Cardiac muscle cell (in vitro differentiated cells and primary cell): ENCODE results near the gene PTPN7. TPM values are rescaled to one million over a fixed set of nuclear protein-coding genes. Genes with fewer than 3 reads are reported as not detected.

Experiments used
- DNase-seq, 2 donors: peaks; one replicate each; pipeline versions ENCODE4 v3.0.0 to v3.0.0-alpha.2; 2010 to 2017; ENCODE audit warnings: low read depth in 1 of 2, low spot score in 1 of 2
- H3K27ac ChIP-seq: fragments of 200-600 bp; sonication (generic); 2 replicates; pipeline ENCODE4 v1.5.1; 2016
- H3K27me3 ChIP-seq: fragments of 200-600 bp; sonication (generic); 2 replicates; pipeline ENCODE4 v1.6.0; 2016; ENCODE audit warnings: control low read depth
- H3K36me3 ChIP-seq: fragments of 200-600 bp; sonication (generic); 2 replicates; pipeline ENCODE4 v1.5.1; 2016; ENCODE audit warnings: control low read depth
- H3K4me1 ChIP-seq: fragments of 200-600 bp; sonication (generic); 2 replicates; pipeline ENCODE4 v1.8.1; 2017; ENCODE audit warnings: low read depth, mild to moderate bottlenecking, mixed run types
- H3K4me3 ChIP-seq: fragments of 200-600 bp; sonication (generic); 2 replicates; pipeline ENCODE4 v1.5.1; 2016; ENCODE audit warnings: mild to moderate bottlenecking
- H3K9me3 ChIP-seq: fragments of 200-600 bp; sonication (generic); 2 replicates; pipeline ENCODE4 v1.5.1; 2017; ENCODE audit warnings: low read depth, mild to moderate bottlenecking, control low read depth
- CTCF ChIP-seq: IDR thresholded peaks from 2 replicates; pipeline ENCODE4 v1.5.1; 2012; ENCODE audit warnings: low read depth, mild to moderate bottlenecking, low read length
- polyA plus RNA-seq: library from polyadenylated mRNA; unstranded; fragments of >200 nt; fragmentation: Nextera tagmentation; extraction: Ambion mirVana; gene quantifications from 2 replicates; pipeline ENCODE4 v1.2.1, GENCODE V29; 2016
- total RNA-seq: library from RNA; depleted of rRNA; stranded (reverse); fragments of >200 nt; gene quantifications from 2 replicates; pipeline ENCODE4 v1.2.3, GENCODE V29; 2016

PTPN7 gene
- total and polyA plus RNA-seq, 2 experiments from 2014 or later = not detected

DNA sequence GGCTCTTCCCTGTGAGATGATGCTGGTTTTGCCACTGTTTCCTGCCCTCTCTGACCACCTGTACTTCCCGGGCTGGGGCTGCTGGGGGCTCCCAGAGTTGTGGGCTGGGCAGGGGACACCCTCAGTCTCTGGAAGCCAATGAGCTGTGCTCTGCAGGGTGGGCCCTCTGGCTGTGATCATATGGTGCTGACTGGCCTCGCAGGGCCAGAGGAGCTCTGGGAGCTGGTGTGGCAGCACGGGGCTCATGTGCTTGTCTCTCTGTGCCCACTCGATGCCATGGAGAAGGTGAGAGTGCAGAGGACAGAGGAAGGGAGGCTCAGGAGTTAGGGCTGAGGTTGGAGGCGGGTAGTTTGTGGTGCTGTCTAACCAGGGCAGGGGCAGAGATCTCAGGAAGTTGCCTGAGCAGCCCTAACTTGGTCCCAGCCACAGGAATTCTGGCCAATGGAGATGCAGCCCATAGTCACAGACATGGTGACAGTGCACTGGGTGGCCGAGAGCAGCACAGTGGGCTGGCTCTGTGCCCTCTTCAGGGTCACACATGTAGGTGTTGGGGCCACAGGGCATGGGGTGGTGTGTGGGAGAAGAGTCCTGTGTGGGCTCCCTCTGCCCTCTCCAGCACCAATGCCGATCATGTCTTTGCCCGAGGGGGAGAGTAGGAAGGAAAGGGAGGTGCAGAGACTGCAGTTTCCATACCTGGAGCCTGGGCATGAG is 27.4 kb upstream of the PTPN7 start:
- Histone ChIP-seq H3K9me3 (no peaks in the 10 kb centered on the region), H3K4me1 (no peaks in the 10 kb centered on the region), H3K36me3 (no peaks in the 10 kb centered on the region), H3K27me3 (peaks cover under 1% of the 10 kb centered on the region), H3K4me3 (no peak overlapping the region), H3K27ac (no peak overlapping the region)
- no peak for DNase-seq
- no peak for TF ChIP-seq CTCF

DNA sequence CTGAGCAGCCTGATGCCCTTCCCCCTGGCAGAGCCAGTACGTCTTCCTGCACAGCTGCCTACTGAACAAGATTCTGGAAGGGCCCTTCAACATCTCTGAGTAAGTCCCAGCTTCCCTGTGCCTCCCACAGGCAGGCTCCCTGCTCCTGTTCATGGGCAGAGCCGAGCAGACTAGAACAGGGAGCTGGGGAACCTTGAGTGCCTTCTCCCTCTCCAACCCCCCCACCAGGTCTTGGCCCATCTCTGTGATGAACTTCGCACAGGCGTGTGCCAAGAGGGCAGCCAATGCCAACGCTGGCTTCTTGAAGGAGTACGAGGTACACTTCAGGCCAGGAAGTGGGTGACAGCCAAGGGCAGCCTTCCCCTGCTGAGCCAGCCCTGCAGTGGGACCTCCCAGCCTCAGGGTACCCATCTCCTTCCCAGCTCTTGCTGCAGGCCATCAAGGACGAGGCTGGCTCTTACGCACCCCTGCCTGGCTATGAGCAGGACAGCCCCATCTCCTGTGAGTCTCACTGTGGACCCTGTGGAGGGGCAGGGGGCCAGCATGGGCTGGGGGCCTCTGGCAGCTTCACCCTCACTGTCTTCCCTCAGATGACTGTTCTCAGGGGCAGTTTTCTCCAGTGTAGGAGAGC is 26.8 kb upstream of the PTPN7 start:
- no peak overlapping the region for H3K4me3 ChIP-seq
- H3K9me3 ChIP-seq = no peaks in the 10 kb centered on the region
- H3K4me1 ChIP-seq = no peaks in the 10 kb centered on the region
- no peak for DNase-seq
- H3K36me3 ChIP-seq = no peaks in the 10 kb centered on the region
- H3K27me3 ChIP-seq = no peaks in the 10 kb centered on the region
- no peak overlapping the region for H3K27ac ChIP-seq
- TF ChIP-seq CTCF = no peak

GRCh38 chr1:202186327-202186726 is 25.9 kb upstream of the PTPN7 start:
- no peak for DNase-seq
- Histone ChIP-seq H3K4me3 (no peak overlapping the region), H3K4me1 (no peaks in the 10 kb centered on the region), H3K9me3 (no peaks in the 10 kb centered on the region), H3K27me3 (no peaks in the 10 kb centered on the region), H3K27ac (no peak overlapping the region), H3K36me3 (no peaks in the 10 kb centered on the region)
- no peak for TF ChIP-seq CTCF

DNA sequence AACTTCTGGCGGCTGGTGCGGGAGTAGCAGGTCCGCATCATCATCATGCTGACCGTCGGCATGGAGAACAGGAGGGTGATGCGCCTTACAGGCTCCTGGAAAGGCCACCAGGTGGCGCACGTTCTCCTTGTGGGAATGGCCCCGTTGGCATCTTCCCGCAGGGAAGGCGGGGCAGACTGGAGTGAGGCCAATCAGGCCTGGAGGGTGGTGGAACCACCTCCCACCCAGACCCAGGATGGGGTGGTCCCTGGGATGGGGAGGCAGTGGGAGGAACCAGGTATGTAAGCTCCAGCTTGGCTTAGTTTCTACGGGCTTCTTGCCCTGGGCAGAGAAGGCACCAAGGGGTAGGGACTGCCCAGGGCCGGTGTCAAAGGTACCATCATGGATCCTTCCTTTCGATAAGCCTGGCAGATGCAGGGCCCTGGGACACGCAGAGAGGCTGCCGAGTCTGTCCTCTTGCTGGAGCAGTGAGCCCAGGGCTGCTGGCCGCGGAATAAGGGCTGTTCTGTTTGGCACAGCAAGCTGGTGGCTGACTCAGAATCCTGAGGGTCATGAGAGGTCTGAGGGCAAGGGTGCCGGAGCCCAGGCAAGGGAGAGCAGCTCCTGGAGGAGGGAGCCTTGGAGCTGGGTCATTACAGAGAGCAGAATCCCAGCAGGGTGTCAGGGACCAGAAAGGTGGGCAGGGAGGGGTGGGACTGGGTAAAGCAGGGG is 24.5 kb upstream of the PTPN7 start:
- Histone ChIP-seq H3K4me3 (no peak overlapping the region), H3K4me1 (no peaks in the 10 kb centered on the region), H3K27ac (no peak overlapping the region), H3K9me3 (no peaks in the 10 kb centered on the region), H3K27me3 (no peaks in the 10 kb centered on the region), H3K36me3 (no peaks in the 10 kb centered on the region)
- DNase-seq = peak; percentile 88 to 93
- peak; percentile 91 for TF ChIP-seq CTCF

GRCh38 chr1:202182040-202182877 is 21.9 kb upstream of the PTPN7 start:
- Histone ChIP-seq H3K27ac (no peak overlapping the region), H3K27me3 (no peaks in the 10 kb centered on the region), H3K4me3 (no peak overlapping the region), H3K36me3 (no peaks in the 10 kb centered on the region), H3K9me3 (no peaks in the 10 kb centered on the region), H3K4me1 (no peaks in the 10 kb centered on the region)
- no peak for TF ChIP-seq CTCF
- no peak for DNase-seq
